HK-2 (cell line): ENCODE results near the gene PDE4C.
A peak's percentile ranks its signal among the peaks of the same experiment; 100 is the strongest.

ENCODE experiments used
- DNase-seq: peaks from one replicate; pipeline ENCODE4 v3.0.0-alpha.2; 2018; ENCODE audit not compliant: unreplicated experiment

Gene PDE4C

GRCh38 chr19:18198374-18198773 lies 27.9 kb downstream of the PDE4C start:
- no peak for DNase-seq

GRCh38 chr19:18197941-18198340 lies 28.3 kb downstream of the PDE4C start:
- no peak for DNase-seq

GRCh38 chr19:18197306-18197705 lies 28.9 kb downstream of the PDE4C start:
- no peak for DNase-seq

GRCh38 chr19:18196511-18196845 lies 29.8 kb downstream of the PDE4C start:
- DNase-seq = no peak

GRCh38 chr19:18194554-18195238 lies 31.5 kb downstream of the PDE4C start:
- DNase-seq = no peak

- no peak for DNase-seq
These were observed 32.1 kb downstream of the PDE4C start for GRCh38 chr19:18194181-18194530.

GRCh38 chr19:18193388-18194180 lies 32.7 kb downstream of the PDE4C start:
- DNase-seq = no peak

- peak; percentile 99 for DNase-seq
These were observed 33.4 kb downstream of the PDE4C start, which contains the start of gene MPV17L2 for GRCh38 chr19:18192673-18193387. TSS of gene MPV17L2 (plus strand) at chr19:18193218. CDS start at chr19:18193282, 64 bp downstream.

- DNase-seq = no peak
These were observed 34.6 kb downstream of the PDE4C start for GRCh38 chr19:18191640-18192062.

GRCh38 chr19:18190278-18190677 lies 36.0 kb downstream of the PDE4C start:
- DNase-seq = no peak

GRCh38 chr19:18185538-18185937 lies 40.7 kb downstream of the PDE4C start:
- DNase-seq = no peak

GRCh38 chr19:18183529-18183928 lies 42.7 kb downstream of the PDE4C start:
- DNase-seq = no peak

GRCh38 chr19:18179957-18180356 lies 46.3 kb downstream of the PDE4C start:
- DNase-seq = no peak

GRCh38 chr19:18176367-18177310 lies 49.6 kb downstream of the PDE4C start:
- no peak for DNase-seq

GRCh38 chr19:18174983-18175382 lies 51.3 kb downstream of the PDE4C start:
- no peak for DNase-seq
